WTC11 (cell line): ENCODE results near the gene PDXP.

Experiments
- CTCF ChIP-seq: fragments of 200-600 bp; IDR thresholded peaks from 2 replicates; pipeline ENCODE4 v1.8.0; 2022; ENCODE audit warnings: antibody characterized with exemption
- JUN ChIP-seq: sonication (generic); formaldehyde crosslinking; IDR thresholded peaks from 2 replicates; pipeline ENCODE4 v1.8.0; 2023; ENCODE audit warnings: mild to moderate bottlenecking, missing genetic modification reagents
- MAX ChIP-seq: sonication (generic); formaldehyde crosslinking; IDR thresholded peaks from 2 replicates; pipeline ENCODE4 v1.8.0; 2022; ENCODE audit warnings: mild to moderate bottlenecking, missing genetic modification reagents
- MXD4 ChIP-seq: fragments of 250-450 bp; sonication (Bioruptor Pico); IDR thresholded peaks from 2 replicates; pipeline ENCODE4 v1.8.0; 2021; ENCODE audit warnings: mild to moderate bottlenecking, moderate library complexity, borderline replicate concordance
- NR2C2 ChIP-seq: sonication (generic); formaldehyde crosslinking; IDR thresholded peaks from 2 replicates; pipeline ENCODE4 v1.8.0; 2022; ENCODE audit warnings: mild to moderate bottlenecking, missing genetic modification reagents
- RELA ChIP-seq: sonication (generic); formaldehyde crosslinking; IDR thresholded peaks from 2 replicates; pipeline ENCODE4 v1.8.1; 2022; ENCODE audit warnings: missing genetic modification reagents, mild to moderate bottlenecking, borderline replicate concordance

- TF ChIP-seq NR2C2 = no peak
- TF ChIP-seq MXD4 (CRISPR knock-in tag) = no peak
- TF ChIP-seq RELA (CRISPR knock-in tag) = no peak
- TF ChIP-seq CTCF = no peak
- peak; percentile 49; the same call in 1 of the 2 replicates for TF ChIP-seq MAX (CRISPR knock-in tag)
- no peak for TF ChIP-seq JUN (CRISPR knock-in tag)
Observed at GRCh38 chr22:37696657-37697537, 38.4 kb downstream of the PDXP start, which contains the start of gene TRIOBP.
